ENCODE data around the gene CPOX.

GRCh38 chr3:98628317-98628716, 34.9 kb upstream of the CPOX start:
- no peak for TF ChIP-seq POLR2AphosphoS5 (IDR thresholded peaks at IDR 0.05)
- TF ChIP-seq POLR2A (IDR thresholded peaks at IDR 0.05; ENCODE audit: low read depth): no peak
- TF ChIP-seq, protein P1, sequence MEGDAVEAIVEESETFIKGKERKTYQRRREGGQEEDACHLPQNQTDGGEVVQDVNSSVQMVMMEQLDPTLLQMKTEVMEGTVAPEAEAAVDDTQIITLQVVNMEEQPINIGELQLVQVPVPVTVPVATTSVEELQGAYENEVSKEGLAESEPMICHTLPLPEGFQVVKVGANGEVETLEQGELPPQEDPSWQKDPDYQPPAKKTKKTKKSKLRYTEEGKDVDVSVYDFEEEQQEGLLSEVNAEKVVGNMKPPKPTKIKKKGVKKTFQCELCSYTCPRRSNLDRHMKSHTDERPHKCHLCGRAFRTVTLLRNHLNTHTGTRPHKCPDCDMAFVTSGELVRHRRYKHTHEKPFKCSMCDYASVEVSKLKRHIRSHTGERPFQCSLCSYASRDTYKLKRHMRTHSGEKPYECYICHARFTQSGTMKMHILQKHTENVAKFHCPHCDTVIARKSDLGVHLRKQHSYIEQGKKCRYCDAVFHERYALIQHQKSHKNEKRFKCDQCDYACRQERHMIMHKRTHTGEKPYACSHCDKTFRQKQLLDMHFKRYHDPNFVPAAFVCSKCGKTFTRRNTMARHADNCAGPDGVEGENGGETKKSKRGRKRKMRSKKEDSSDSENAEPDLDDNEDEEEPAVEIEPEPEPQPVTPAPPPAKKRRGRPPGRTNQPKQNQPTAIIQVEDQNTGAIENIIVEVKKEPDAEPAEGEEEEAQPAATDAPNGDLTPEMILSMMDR (IDR thresholded peaks at IDR 0.05): no peak
- no peak for TF ChIP-seq EP300 (IDR thresholded peaks at IDR 0.05)
